HG02623 (cell line): Measurements from ENCODE around the gene CHRM5.
A peak's percentile ranks its signal among the peaks of the same experiment; 100 is the strongest.
"Not testable (repeated sequence)": the region's sequence is repeated elsewhere in the genome, so short reads cannot be mapped to it uniquely, and the experiment has no call there.

Experiments used
- ATAC-seq: cut with Tn5 transposase; IDR thresholded peaks from one replicate; pipeline ENCODE4 v1.9.1; 2021; ENCODE audit warnings: moderate library complexity; ENCODE audit not compliant: unreplicated experiment

The CHRM5 gene

DNA sequence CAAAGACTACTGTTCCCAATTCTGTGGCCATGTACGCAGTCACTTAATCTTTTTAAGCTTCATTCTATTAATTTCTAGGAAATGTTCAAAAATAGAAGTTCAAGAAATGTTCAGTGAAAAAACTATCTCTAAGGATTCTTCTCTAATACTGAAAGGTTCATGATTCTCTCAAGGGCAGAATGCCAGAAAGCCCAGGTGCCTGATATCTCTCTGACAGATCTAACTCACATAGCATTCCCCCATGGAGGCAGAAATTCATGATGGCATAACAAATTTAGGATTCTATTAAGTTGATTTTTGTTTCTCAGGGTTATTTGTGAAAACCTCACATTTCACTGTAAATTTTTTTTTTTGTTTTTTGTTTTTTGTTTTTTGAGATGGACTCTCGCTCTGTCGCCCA, 17.5 kb downstream of the CHRM5 start:
- ATAC-seq: no peak

DNA sequence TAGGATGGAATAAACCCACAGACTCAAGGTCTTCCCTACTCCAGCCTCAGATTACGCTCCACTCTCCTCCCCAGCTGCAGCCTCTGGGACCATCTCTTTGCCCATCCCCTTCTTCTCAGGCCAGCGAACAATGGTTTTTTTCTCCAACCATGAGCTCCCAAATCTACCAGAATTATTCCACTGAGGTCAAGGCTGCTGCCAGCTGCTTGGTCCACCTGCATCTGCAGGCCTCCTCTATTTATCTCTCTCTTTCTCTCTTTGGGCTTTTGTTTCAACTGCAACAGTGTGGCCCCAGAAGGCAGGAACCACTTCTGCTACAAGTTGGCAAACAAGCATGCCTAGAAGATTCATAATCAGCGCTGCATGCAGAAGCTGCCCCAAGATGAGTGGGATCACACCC, 19.1 kb downstream of the CHRM5 start:
- ATAC-seq: no peak

DNA sequence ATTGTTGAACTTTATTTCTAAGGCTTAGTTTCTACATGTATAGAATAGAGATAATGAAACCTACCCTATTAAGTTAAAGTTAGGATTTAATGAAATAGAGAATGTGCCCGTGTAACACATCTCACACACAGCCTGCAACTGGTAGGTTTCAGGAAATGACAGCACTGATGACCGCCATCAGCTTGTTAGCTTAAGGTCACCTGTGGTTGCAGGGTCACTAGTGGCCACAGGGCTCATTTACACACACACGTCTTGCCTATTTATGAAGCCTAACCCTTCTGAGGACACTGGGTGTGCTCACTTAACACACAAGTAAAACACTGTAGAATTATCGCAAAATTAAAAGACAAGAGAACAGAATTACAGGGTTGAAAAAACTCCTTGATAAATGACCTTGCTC, 20.1 kb downstream of the CHRM5 start:
- no peak for ATAC-seq

DNA sequence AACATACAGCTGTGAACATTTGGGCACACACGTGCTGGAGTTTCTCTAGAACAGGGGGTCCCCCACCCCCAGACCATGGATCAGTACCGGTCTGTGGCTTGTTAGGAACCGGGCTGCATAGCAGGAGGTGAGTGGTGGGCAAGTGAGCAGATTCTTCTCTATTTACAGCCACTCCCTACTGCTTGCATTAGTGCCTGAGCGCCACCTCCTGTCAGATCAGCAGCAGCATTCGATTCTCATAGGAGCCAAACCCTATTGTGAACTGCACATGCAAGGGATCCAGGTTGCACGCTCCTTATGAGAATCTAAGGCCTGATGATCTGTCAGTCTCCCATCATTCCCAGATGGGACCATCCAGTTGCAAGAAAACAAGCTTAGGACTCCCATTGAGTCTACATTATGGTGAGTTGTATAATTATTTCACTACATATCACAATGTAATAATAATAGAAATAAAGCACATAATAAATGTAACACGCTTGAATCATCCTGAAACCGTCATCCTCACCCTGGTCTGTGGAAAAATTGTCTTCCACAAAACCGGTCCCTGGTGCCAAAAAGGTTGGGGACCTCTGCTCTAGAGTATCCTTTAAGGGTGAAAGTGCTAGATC, 25.8 kb downstream of the CHRM5 start:
- no peak for ATAC-seq

DNA sequence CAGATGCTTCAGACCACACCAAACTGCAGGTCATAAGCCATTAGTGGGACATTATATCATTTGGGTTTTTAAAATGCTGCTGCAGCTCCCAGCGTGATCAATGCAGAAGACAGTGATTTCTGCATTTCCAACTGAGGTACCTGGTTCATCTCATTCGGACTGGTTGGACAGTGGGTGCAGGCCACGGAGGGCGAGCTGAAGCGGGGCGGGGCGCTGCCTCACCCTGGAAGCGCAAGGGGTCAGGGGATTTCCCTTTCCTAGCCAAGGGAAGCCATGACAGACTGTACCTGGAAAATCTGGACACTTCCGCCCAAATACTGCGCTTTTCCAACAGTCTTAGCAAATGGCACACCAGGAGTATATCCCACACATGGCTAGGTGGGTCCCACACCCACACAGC, 27.4 kb downstream of the CHRM5 start:
- ATAC-seq: not testable (repeated sequence)

DNA sequence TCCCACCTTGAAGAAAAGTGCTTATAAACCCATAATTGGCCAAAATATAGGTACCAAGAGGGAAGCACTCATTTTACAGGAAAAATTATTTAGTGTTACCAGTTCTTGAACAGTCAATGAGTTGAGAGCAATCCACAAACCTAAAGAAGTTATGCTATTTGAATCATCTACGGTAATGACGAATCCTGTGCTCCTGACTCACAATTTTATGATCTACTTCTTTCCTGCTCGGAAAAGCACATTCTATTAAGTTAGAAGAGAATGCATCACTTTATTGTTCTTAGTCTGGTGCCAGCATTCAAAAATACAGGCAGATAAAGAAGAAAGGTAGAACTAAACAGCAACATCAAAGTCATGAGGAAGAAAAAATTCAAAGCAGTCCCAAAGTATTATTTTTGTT, 33.2 kb downstream of the CHRM5 start:
- no peak for ATAC-seq

DNA sequence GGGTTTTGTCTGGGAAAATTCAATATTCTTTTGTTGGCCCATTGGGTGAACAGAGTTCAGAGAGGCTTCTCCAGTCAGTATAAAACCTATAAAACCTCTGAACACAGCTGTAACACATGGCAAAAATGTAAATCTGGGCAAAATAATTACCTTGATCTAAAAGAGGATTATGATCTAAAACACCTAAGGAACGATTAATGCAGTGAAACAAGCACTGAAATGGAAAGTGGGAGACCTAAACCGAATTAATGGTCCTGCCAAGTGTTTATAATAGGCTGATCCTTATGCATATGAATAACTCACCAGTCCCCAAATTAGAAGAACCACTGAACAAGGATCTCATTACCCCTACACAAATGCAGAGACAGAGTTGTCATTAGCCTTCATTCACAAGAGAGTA, 38.1 kb downstream of the CHRM5 start:
- no peak for ATAC-seq

DNA sequence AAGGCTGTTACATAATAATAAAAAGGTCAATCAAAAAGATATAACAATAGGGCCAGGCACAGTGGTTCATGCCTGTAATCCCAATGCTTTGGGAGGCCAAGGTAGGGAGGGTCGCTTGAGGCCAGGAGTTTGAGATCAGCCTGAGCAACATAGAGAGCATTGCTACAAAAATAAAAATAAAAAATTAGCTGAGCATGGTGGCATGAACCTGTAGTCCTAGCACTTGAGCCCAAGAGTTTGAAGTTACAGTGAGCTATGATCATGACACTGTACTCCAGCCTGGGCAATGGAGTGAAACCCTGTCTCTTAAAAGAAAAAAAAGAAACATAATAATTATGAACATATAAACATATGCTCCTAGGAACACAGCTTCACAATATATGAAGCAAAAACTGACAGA, 41.4 kb downstream of the CHRM5 start:
- no peak for ATAC-seq

DNA sequence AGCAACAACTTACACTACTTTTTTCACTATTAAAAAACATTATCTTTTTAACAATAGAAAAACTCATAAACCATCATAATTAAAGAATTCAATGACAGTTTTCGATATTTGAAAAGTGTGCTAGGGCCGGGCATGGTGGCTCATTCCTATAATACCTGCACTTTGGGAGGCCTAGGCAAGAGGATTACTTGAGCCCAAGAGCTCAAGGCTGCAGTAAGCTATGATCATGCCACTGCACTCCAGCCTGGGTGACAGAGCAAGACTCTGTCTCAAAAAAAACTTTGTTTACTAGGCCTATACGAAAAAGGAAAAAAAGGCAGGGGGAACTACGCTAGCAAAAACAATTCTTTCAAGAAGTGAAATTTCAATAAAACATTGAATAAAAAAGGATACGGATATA, 42.6 kb downstream of the CHRM5 start:
- no peak for ATAC-seq

DNA sequence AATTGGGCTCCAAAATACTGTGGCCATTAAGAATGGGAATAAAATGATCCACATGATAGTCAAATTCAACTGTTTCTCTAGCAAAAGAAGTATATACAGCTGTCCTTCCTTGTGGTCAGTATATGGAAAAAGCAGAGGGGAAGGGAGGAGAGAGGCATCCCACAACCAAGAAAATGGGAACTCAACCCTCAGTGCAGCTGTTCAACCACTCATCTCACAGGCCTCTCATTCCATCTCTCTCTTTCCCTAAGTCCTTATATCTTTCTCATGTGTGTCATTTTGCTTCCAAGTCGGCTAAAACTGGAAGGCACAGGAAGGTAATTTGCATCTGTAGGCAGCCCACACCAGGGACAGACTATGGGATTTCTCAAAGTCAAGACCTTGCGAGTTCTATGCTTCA, 43.2 kb downstream of the CHRM5 start:
- no peak for ATAC-seq

DNA sequence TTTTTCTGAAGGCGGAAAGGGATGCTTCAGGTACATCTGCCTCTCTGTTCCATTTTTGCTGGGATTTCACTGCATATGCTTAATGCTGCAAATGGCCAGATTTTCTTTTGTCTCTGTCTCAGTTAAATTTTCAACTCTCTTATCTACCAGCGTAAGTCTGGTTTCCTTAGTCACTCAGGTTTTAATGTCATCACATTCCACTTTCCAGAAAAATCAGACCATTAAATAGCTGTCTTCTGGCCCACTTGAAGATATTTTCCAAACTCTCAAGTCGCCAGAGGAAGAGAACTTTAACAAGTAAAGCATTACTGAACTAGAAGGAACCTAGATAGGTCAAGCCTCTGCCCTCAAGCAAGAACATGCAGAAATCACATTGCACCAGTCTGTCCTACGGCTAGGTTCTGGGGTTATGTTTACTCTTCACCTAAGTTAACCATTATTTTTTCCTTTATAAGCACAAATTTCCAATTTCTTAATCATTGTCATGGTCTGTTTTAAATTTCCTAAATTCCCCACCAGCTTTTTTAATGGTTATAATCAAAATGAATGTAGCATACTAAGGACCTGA, 44.2 kb downstream of the CHRM5 start:
- no peak for ATAC-seq

DNA sequence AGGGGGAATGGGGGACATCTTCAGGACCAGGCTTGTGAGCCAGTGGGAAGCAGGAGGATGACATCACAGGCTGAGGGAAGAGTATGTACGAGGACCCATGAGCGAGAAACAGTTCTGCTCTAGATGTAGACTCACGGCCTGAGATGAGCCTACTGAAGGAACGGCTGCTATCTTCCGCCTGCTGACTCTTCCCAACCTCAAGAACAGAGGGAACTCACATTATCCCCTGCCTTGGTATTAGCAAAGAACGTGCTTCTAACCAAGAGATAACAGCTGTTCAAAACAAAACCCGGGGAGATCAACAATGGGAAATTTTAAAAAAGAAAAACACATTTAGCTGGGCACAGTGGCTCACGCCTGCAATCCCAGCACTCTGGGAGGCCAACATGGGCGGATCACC, 45.4 kb downstream of the CHRM5 start:
- ATAC-seq: no peak

DNA sequence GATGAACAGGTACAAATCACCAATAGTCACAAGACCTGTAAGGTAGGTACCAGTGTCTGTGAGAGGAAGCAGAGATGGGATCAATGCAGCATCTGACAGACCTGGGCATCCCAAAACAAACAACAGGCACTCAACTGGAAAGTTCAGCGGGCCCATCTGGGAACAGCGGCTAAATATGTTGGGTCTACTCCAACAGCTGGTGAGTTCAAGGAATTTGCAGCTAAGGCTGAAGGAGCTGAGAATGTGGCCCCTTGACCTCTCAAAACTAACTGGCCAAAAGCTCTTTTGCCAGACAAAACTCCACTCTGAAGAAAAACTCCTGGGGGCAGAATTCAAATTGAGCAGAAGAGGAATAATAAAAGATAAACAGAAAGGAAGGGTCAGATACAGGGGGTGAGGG, 46.3 kb downstream of the CHRM5 start:
- ATAC-seq: no peak

DNA sequence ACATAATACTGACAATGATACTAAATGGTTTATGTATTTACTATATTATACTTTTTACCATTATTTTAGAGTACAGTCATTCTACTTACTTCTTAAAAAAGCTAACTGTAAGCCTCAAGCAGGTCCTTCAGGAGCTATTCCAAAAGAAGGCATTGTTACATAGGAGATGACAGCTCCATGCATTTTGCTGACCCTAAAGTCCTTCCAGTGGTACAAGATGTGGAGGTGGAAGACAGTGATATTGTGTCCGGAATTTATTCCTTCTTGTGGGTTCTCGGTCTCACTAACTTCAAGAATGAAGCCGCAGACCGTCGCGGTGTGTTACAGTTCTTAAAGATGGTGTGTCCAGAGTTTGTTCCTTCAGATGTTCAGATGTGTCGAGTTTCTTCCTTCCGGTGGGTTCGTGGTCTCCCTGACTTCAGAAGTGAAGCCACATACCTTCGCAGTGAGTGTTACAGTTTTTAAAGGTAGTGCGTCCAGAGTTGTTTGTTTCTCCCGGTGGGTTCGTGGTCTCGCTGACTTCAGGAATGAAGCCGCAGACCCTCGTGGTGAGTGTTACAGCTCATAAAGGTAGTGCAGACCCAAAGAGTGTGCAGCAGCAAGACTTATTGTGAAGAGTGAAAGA, 49.8 kb downstream of the CHRM5 start:
- ATAC-seq: no peak

DNA sequence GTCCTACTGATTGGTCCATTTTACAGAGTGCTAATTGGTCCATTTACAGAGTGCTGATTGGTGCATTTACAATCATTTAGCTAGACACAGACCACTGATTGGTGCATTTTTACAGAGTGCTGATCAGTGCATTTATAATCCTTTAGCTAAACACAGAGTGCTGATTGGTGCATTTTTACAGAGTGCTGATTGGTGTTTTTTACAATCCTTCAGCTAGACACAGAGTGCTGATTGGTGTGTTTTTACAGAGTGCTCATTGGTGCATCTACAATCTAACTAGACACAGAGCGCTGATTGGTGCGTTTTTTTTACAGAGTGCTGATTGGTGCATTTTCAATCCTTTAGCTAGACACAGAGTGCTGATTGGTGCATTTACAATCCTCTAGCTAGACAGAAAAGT, 50.4 kb downstream of the CHRM5 start:
- not testable (repeated sequence) for ATAC-seq

DNA sequence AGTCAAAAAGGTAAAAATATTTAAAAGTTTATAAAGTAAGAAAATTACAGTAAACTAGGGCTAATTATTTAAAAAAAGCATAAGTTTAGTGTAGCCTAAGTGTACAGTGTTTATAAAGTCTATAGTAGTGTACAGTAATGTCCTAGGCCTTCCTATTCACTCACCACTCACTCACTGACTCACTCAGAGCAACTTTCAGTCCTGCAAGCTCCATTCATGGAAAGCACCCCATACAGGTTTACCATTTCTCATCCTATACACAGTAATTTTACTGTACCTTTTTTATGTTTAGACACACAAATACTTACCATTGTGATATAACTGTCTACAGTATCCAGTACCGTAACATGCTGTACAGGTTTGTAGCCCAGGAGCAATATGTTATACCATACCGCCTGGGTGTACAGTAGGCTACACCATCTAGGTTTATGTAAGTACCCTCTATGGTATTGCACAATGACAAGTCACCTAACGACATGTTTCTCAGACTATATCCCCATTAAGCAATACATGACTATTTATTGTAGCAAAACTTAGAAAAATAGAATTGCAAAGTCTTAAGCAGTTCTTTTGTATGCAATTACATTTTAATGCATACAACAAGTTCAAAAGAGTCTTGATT, 51.2 kb downstream of the CHRM5 start:
- ATAC-seq: no peak

DNA sequence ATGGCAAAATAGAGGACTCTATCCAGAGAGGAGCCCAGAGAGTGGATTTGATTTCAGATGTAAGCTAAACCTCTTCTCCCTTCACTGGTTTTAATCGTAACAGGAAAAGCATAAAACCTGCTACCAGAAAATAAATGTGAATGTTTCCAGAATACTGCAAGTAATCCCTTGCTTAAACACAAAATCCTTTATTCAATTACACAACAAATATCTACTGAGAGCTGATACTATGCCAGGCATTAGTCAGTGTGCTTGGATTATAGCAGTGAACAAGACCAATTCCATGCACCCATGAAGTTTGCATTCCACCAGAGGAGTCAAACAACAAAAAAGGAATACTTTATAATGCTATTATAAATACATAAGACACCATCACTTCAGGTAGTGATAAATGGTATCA, 55.6 kb downstream of the CHRM5 start:
- no peak for ATAC-seq

DNA sequence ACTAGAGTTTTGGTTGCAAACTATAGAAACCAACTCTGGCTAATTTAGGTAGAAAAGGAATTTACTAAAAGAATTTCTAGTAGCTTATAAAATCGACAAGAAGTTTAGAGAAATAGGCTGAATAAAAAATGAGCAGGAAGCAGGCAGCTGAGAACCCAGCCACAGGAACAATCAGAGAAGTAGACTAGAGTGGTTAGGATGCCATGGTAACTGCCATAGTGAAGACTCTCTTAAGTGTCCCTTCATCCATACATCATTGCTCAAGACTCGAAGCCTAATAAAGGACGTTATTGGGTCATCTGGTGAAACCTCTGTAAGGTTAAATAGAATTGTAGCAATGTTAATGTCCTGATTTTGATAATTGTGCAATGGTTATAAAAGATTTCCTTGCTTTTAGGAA, 57.0 kb downstream of the CHRM5 start:
- ATAC-seq: no peak

DNA sequence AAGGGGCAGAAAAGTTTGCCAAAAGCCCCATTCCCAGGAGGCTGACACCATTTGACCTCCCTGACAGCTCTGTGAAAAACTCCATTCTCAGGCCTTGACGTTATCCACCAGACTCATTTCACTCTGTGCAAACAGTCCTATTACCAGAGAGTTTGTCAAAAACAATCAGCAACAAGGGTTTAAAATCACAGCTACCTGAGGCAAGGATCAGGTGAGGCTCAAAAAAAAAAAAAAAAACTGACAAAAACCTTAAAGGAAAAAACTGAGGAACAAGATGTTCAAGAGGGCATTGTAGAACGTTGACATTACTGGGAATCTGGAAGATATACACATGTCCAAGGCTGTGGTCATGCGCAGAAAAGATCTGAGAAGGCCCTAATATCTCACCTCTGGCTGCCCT, 59.3 kb downstream of the CHRM5 start:
- ATAC-seq: no peak

DNA sequence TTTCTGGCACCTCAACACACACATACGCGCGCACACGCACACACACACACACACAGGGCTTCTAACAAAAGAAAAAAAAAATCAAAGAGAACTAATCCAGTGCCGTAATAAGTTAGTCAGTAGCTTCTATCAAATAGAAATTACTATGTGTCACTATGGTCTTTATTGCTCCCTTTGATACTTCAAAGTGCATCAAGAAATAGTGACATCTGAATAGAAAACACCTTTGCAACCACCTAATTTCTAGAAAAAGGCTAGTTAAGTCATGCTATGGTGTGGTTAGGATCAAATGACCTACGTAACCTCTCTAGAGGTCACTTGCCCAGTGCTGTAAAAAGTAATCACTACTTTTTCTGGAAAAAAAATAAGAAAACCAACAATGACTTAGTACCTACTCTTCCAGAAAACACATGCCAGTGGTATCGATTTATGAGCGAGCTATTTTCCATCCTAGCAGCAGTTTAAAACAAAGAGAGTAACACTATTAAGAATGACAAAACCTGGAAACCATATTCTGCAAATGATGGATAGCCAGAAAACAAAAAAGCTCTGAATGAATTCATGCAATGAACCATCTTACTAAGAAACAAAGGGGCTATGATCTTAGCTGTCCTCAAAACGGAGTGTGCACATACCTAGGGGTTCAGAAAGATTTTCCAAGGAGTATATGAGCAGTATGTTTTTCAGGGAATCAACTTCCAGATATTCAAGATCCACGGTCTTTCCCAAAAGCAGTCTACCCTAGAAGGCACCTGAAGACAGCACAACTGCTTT, 63.9 kb downstream of the CHRM5 start:
- no peak for ATAC-seq

DNA sequence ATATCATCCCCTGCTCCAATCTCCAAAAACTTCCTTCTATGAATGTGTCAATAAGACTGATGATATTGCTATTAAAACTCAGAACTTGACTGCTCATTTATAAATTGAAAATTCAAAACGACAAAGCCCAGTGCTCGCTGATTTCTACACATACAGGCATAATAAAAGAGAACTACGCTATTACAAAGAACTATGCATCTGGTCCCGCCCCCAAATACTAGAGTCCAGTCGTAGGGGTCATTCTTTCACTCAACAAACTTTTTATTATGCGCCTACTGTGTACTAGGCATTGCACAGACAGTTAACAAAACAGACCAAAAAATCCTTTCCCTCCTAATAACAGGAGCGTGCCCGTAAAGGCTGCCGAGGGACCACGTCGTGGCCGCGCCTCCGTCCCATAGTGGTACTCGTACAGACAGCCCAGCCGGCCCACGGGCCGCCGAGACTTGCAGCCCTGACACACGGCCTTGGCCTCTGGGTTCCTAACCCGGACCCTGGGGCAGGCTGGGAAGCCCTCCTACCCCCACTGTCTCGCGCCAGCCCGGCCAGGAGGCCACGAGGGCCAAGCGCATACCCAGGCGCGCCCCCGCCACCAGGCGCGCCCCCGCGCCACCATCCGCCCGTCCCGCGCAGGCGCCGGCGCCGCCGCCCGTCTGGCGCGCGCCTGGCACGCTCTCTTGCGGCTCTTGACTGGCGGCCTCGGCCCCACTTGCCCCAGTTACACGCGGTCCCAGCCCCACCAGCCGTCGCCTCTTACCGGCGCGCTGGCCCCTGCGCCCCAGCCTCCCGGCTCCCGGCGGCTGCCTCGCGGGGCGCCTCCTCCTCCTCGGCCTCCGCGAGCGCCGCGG, 70.0 kb downstream of the CHRM5 start:
- peak; percentile 68 for ATAC-seq
